ENCODE data around the gene INTS13. TPM values are rescaled to one million over a fixed set of nuclear protein-coding genes. Genes with fewer than 3 reads are reported as not detected.
"Not testable (repeated sequence)": the region's sequence is repeated elsewhere in the genome, so short reads cannot be mapped to it uniquely, and the experiment has no call there.

Gene INTS13
- total RNA-seq, 2 donors from 2014 or later, result 64.1 to 101 TPM

DNA sequence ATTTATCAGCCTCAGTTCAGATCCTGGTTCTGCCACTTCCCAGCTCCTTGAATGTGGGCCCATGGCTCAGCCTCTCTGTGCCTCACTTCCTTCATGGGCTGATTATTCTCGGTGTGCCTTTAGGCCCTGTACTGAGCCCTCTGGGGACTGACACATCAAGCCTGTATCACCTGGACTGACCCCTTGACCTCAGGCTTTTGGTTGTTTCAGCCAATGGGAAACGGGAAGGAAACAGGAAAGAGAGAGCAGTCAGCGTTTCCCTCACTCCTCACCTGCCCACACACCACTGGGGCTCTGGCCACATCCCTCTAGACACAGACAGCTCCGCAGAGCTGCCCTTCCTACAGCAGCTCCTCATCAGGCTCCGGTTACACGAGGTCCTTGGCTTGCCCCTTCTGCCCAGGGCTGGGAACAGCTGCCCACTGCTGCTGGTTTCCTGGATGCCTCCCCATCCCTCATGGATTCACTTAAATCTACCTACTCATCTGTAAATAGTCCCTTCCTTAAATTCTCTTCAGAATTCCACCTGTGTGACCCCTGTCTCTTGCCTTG is 67.8 kb downstream of the INTS13 start:
- H3K36me3 Mint-ChIP-seq (ENCODE audit: low read depth), result no peaks in the 10 kb centered on the region
- ATAC-seq (replicated peaks), result no peak

DNA sequence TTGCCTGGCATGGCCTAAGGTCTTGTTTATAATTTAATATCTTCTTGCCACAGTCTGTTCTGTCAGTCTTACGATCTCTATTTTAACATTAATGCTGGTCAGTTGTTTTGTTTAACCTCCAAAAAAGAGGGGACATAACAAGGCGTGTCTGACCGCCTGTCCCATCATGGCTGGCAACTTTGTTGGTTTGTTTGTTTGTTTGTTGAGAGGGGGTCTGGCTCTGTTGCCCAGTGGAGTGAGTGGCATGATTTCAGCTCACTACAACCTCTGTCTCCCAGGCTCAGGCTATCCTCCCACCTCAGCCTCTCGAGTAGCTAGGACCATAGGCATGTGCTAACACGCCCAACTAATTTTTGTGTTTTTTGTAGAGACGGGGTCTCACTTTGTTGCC is 68.7 kb downstream of the INTS13 start:
- H3K36me3 Mint-ChIP-seq (ENCODE audit: low read depth), result no peaks in the 10 kb centered on the region
- no peak overlapping the region for H3K4me3 Mint-ChIP-seq
- no peaks in the 10 kb centered on the region for H3K4me1 Mint-ChIP-seq
- H3K27me3 Mint-ChIP-seq, result peaks cover 8% of the 10 kb centered on the region
- no peak for ATAC-seq (replicated peaks)
- H3K27ac Mint-ChIP-seq, result no peak overlapping the region
- H3K9me3 Mint-ChIP-seq, result no peaks in the 10 kb centered on the region

More for the DNA sequence above, 67.8 kb downstream of the INTS13 start:
- H3K9me3 Mint-ChIP-seq, result no peaks in the 10 kb centered on the region
- H3K27me3 Mint-ChIP-seq, result peaks cover 3% of the 10 kb centered on the region
- no peak overlapping the region for H3K4me3 Mint-ChIP-seq
- H3K4me1 Mint-ChIP-seq, result no peaks in the 10 kb centered on the region
- no peak overlapping the region for H3K27ac Mint-ChIP-seq

GRCh38 chr12:26868447-26869103 is 69.2 kb downstream of the INTS13 start:
- peaks cover 8% of the 10 kb centered on the region for H3K27me3 Mint-ChIP-seq
- H3K4me3 Mint-ChIP-seq, result no peak overlapping the region
- no peaks in the 10 kb centered on the region for H3K4me1 Mint-ChIP-seq
- H3K36me3 Mint-ChIP-seq (ENCODE audit: low read depth), result no peaks in the 10 kb centered on the region
- ATAC-seq (replicated peaks), result no peak
- H3K27ac Mint-ChIP-seq, result no peak overlapping the region
- no peaks in the 10 kb centered on the region for H3K9me3 Mint-ChIP-seq

DNA sequence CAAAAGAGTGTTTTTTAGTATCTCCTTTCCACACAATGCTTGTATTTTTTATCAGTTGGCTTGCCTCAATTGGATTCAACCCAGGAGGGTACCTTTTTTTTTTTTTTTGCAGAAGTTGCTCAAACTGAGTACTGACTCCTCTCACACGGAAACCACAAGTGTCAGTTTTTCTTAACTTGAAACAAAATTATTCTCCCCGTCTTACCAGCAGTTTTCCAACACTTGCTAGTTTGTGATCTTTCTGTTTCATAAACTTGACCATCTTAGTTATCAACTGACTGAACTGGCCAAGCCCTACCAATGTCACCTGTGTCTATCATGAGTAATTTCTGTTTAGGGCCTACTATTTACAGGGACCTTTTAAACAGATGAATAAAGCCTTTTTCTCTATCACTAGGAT is 70.7 kb downstream of the INTS13 start:
- no peak overlapping the region for H3K4me3 Mint-ChIP-seq
- H3K4me1 Mint-ChIP-seq, result no peaks in the 10 kb centered on the region
- peaks cover 15% of the 10 kb centered on the region for H3K27me3 Mint-ChIP-seq
- H3K27ac Mint-ChIP-seq, result peak overlapping the region; percentile 1
- H3K9me3 Mint-ChIP-seq, result no peaks in the 10 kb centered on the region
- peak; percentile 90 for ATAC-seq (replicated peaks)
- no peaks in the 10 kb centered on the region for H3K36me3 Mint-ChIP-seq (ENCODE audit: low read depth)

DNA sequence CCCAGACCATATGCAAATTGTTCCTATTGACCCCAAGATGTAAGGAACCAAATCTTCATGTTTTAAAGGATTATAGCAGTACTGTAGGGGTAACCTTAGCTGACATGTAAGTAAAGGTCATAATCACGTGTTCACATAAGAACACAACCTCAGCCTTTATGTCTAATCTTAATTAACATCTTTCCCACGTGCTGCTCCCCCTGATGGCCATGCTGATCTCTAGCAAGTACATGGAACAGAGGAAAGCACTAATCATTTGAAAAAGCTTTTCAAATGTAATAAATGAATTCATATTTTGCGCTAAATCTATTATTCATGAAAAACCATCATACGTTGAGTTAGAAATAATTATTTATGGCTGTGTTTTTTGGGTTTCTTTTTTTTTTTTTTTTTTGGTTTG is 74.3 kb downstream of the INTS13 start:
- no peak overlapping the region for H3K27ac Mint-ChIP-seq
- peaks cover 14% of the 10 kb centered on the region for H3K27me3 Mint-ChIP-seq
- no peaks in the 10 kb centered on the region for H3K36me3 Mint-ChIP-seq (ENCODE audit: low read depth)
- no peak for ATAC-seq (replicated peaks)
- no peaks in the 10 kb centered on the region for H3K9me3 Mint-ChIP-seq
- no peaks in the 10 kb centered on the region for H3K4me1 Mint-ChIP-seq
- no peak overlapping the region for H3K4me3 Mint-ChIP-seq

DNA sequence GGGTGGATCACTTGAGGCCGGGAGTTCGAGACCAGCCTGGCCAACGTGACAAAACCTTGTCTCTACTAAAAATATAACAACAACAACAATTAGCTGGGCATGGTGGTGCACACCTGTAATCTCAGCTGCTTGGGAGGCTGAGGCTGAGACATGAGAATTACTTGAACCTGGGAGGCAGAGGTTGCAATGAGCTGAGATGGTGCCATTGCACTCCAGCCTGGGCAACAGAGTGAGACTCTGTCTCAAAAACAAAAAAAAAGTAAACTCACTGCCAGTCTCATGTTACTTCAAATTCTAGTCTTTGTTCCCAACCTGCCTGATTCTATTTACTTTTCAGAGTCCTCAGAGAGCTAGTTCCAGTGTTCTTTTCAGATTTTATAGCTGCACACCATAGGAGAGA is 75.0 kb downstream of the INTS13 start:
- not testable (repeated sequence) for H3K36me3 Mint-ChIP-seq (ENCODE audit: low read depth); H3K9me3 Mint-ChIP-seq; H3K4me3 Mint-ChIP-seq; H3K4me1 Mint-ChIP-seq; H3K27ac Mint-ChIP-seq; ATAC-seq (replicated peaks)
- peaks cover 14% of the 10 kb centered on the region for H3K27me3 Mint-ChIP-seq

- Mint-ChIP-seq H3K27me3 (peaks cover 14% of the 10 kb centered on the region), H3K27ac (no peak overlapping the region), H3K4me1 (no peaks in the 10 kb centered on the region), H3K36me3 (ENCODE audit: low read depth) (no peaks in the 10 kb centered on the region), H3K9me3 (no peaks in the 10 kb centered on the region), H3K4me3 (no peak overlapping the region)
- ATAC-seq (replicated peaks), result no peak
These were observed 76.1 kb downstream of the INTS13 start for GRCh38 chr12:26861690-26862089.

GRCh38 chr12:26857465-26858176 is 80.2 kb downstream of the INTS13 start:
- H3K27ac Mint-ChIP-seq, result no peak overlapping the region
- no peaks in the 10 kb centered on the region for H3K9me3 Mint-ChIP-seq
- H3K4me3 Mint-ChIP-seq, result no peak overlapping the region
- no peaks in the 10 kb centered on the region for H3K4me1 Mint-ChIP-seq
- H3K36me3 Mint-ChIP-seq (ENCODE audit: low read depth), result no peaks in the 10 kb centered on the region
- no peak for ATAC-seq (replicated peaks)
- peaks cover 3% of the 10 kb centered on the region for H3K27me3 Mint-ChIP-seq

DNA sequence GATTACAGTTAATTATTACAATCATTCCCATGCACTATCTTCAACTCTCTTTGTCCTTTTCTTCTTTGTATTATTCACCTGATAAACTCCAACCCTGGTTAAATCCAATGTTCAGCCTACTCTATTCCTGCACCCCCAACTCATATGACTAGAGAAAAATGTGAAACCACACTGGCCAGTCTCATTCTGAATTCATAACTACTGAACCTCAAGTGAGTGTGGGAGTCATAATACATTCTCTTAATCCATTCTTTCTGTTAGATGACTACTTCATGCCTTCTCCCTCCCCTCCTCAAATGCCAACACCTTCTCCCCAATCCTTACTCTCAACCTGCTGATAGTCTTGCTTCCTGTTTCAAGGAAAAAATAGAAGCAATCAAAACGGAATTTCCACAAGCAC is 82.4 kb downstream of the INTS13 start:
- Mint-ChIP-seq H3K9me3 (no peaks in the 10 kb centered on the region), H3K4me3 (no peak overlapping the region), H3K27me3 (no peaks in the 10 kb centered on the region), H3K27ac (no peak overlapping the region), H3K4me1 (no peaks in the 10 kb centered on the region), H3K36me3 (ENCODE audit: low read depth) (no peaks in the 10 kb centered on the region)
- peak; percentile 38 for ATAC-seq (replicated peaks)

Other genes starting within 250 kb of the INTS13 start
- gene ITPR2, start 104.8 kb downstream of the INTS13 start, total RNA-seq, result 10 to 100 TPM; 37.1 to 48.2 TPM
- 10 to 100 TPM; 51.3 to 77.4 TPM for gene FGFR1OP2, start 489 bp upstream of the INTS13 start, total RNA-seq
- gene TM7SF3, start 76.4 kb upstream of the INTS13 start, total RNA-seq, result 10 to 100 TPM; 30.7 to 42.7 TPM
- 10 to 100 TPM; 32.6 to 36.0 TPM for gene MED21, start 84.6 kb upstream of the INTS13 start, total RNA-seq
- not detected for gene C12orf71, start 144.6 kb upstream of the INTS13 start, total RNA-seq